DND-41 (cell line): Measurements from ENCODE around the gene ADI1.

Source experiments
- CTCF ChIP-seq: IDR thresholded peaks from 2 replicates; pipeline ENCODE4 v1.5.1; 2012; ENCODE audit warnings: borderline replicate concordance, low read length, moderate library complexity, mild to moderate bottlenecking; ENCODE audit not compliant: poor library complexity, severe bottlenecking; ENCODE audit errors: extremely low read depth
- EZH2 ChIP-seq: IDR thresholded peaks from 3 replicates; pipeline ENCODE4 v1.6.1; 2012; ENCODE audit warnings: borderline replicate concordance, low read depth, mild to moderate bottlenecking, moderate library complexity, low read length, inconsistent platforms; ENCODE audit not compliant: severe bottlenecking

GRCh38 chr2:3543023-3543683, 23.8 kb upstream of the ADI1 start:
- TF ChIP-seq CTCF, result no peak
- no peak for TF ChIP-seq EZH2
